Pancreas (tissue), 10 donors: ENCODE measurements around the gene C19orf25. TPM values are rescaled to one million over a fixed set of nuclear protein-coding genes. Genes with fewer than 3 reads are reported as not detected.

Experiments
- ATAC-seq, 4 donors: fragments of 200-7000 bp; cut with Tn5 transposase; one replicate each; pipeline versions ENCODE4 v1.8.0 to v1.9.1; 2020; ENCODE audit warnings: mild to moderate bottlenecking in 4 of 4, moderate library complexity in 4 of 4
- DNase-seq, 6 donors: peaks; one replicate each; pipeline ENCODE4 v3.0.0-alpha.2; 2020
- FAIRE-seq: peaks from 2 replicates; lab custom pipeline; 2012; peaks lifted over from hg19 to GRCh38; lab: Jason Lieb, UNC
- H3K27ac ChIP-seq, 4 donors: fragments of 200-600 bp; sonication (generic); 1 replicate in 3 of 4; 2 replicates in 1 of 4; pipeline versions ENCODE4 v1.5.0 to v1.8.0; 2020
- H3K27me3 ChIP-seq, 4 donors: fragments of 200-600 bp; one replicate each; pipeline ENCODE4 v1.8.0; 2021
- H3K36me3 ChIP-seq, 3 donors: fragments of 200-600 bp; sonication (generic) in 1 of 3; one replicate each; pipeline versions ENCODE4 v1.5.0 to v1.8.0; 2020 to 2021
- H3K4me1 ChIP-seq, 3 donors: fragments of 200-600 bp; one replicate each; pipeline ENCODE4 v1.8.0; 2021
- H3K4me3 ChIP-seq, 4 donors: fragments of 200-600 bp; sonication (generic) in 2 of 4; one replicate each; pipeline versions ENCODE4 v1.5.0 to v1.8.0; 2020 to 2021
- H3K9me3 ChIP-seq, 4 donors: fragments of 200-600 bp; one replicate each; pipeline ENCODE4 v1.8.0; 2021
- WGBS, 2 donors: extraction: QIAGEN DNeasy Blood & Tissue Kit; methylation state at CpG; one replicate each; pipeline ENCODE4 v1.1.7; 2013; 5-methylcytosine and 5-hydroxymethylcytosine counted together
- intact Hi-C, 3 donors: fragments of 100-400 bp; cut with DNase I; formaldehyde crosslinking; loops; one replicate each; pipeline versions ENCODE4 v1.11.1 to v1.14.2; 2022
- polyA plus RNA-seq, 2 donors: library from polyadenylated mRNA; stranded (reverse); fragments of 200-250 nt; gene quantifications; one replicate each; pipeline ENCODE4 v1.2.3, GENCODE V29; 2013
- total RNA-seq, 6 donors: library from RNA; stranded (reverse); fragmentation: NEBNext Ultra II Directional in 4 of 6; extraction: Animal tissue kit (Norgen Biotek cat#: 25700) in 4 of 6; gene quantifications; one replicate each; pipeline versions ENCODE4 v1.2.1 to v1.2.4, GENCODE V29; 2021 to 2023
- TF ChIP-seq, protein P1 (sequence below), 4 donors: fragments of 200-600 bp; sonication (generic) in 3 of 4; IDR thresholded peaks; one replicate each; pipeline versions ENCODE4 v1.5.0 to v1.8.0; 2021; ENCODE audit warnings: antibody characterized with exemption in 4 of 4
- donor health status: healthy with polysubstance abuse.
- donor health status: DM: no; HTN: no; CAD: no; lungs with moderate emphysema.
- donor health status: DM: no; HTN: no; CAD: no.
- donor health status: control.
- donor health status: control.
- donor health status: Bipolar disorder and iron deficiency.
- donor health status: DM: yes; HTN: yes; CAD: no.
- donor health status: DM: no; HTN: no; CAD: no.
- donor health status: DM: no; HTN: no; CAD: no.
- donor health status: DM: yes; HTN: yes; CAD: no.

The C19orf25 gene
- total and polyA plus RNA-seq, 8 donors = 10.7 to 39.0 (median 15.6) TPM

DNA sequence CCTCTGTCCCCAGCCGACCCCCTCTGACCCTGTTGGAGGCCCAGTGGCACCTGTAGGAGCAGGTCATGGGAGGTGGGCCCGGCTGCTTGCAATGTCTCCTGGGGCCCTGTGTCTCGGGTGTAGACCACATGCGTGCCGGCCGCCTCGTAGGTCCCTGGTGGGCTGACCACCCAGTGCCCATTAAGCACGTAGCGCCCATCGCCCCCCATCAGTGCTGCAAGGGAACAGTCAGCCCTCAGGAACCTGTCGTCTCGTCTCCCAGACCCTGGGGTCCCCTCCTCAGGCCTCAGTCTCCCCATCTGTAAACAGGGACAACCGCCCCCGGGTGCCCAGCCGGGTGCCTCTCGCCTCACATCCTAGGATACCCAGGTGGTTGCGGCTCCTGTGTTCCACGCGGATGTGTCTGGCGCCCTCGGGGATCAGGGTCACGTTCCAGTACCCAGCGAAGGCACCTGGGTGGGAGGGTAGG is 28.2 kb upstream of the C19orf25 start:
- H3K36me3 ChIP-seq = no peaks in the 10 kb centered on the region
- DNase-seq = peak in 2 of 6 donors; percentile 25 to 80
- no peaks in the 10 kb centered on the region for H3K9me3 ChIP-seq
- peak overlapping the region in 1 of 4 donors; percentile 81 for H3K27ac ChIP-seq
- H3K27me3 ChIP-seq = no peaks in the 10 kb centered on the region
- H3K4me1 ChIP-seq = peaks cover 0 to 6% (median 0%) of the 10 kb centered on the region in 3 donors
- FAIRE-seq = no peak
- ATAC-seq = no peak
- TF ChIP-seq, protein P1, sequence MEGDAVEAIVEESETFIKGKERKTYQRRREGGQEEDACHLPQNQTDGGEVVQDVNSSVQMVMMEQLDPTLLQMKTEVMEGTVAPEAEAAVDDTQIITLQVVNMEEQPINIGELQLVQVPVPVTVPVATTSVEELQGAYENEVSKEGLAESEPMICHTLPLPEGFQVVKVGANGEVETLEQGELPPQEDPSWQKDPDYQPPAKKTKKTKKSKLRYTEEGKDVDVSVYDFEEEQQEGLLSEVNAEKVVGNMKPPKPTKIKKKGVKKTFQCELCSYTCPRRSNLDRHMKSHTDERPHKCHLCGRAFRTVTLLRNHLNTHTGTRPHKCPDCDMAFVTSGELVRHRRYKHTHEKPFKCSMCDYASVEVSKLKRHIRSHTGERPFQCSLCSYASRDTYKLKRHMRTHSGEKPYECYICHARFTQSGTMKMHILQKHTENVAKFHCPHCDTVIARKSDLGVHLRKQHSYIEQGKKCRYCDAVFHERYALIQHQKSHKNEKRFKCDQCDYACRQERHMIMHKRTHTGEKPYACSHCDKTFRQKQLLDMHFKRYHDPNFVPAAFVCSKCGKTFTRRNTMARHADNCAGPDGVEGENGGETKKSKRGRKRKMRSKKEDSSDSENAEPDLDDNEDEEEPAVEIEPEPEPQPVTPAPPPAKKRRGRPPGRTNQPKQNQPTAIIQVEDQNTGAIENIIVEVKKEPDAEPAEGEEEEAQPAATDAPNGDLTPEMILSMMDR (IDR thresholded peaks at IDR 0.05) = no peak
- intact Hi-C loops = no loop called here
- WGBS, 2 donors = 66 to 69% methylated on average over 23 of the region's 23 CpGs
- H3K4me3 ChIP-seq = no peak overlapping the region

DNA sequence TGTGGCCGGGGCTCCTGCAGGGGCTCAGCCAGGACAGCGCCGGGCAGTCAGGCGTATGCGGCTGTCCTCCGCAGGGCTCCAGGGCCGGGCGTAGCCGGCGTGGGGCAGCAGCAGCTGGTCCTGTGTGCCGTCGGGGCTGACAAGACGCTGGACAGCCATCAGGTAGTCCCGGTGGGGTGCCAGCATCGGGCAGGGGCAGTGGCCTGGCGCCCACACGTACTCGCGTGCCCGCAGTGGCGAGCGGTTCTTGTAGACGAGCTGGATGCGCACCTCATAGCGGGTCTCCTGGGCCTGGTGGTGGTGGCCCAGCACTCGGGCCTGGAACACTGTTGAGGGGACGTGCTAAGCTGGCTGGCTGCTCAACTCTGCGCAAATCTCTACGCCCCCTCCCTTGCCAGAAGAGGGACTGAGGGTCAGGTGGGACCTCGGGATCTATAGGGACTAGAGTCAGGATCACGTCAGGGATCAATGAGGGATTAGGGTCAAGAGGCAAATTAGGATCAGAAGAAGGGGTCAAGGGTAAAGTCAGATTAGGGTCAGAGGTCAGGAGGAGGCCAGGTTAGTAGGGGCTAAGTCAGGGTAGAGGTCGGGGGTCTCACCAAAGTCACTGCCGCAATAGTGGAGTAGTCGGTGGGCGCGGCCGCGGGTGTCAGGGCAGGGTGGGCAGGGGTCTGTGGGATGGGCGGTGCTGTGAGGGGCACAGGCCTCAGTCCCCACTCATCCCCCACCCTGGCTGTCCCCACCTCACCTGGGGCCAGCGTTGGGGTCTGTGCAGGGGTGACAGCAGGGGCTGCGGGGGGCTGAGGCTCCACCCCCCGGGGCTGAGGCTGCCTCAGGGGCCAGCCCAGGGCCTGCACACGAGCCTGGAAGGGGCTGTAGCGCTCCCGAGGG is 27.2 kb upstream of the C19orf25 start:
- Histone ChIP-seq H3K27me3 (no peaks in the 10 kb centered on the region), H3K27ac (no peak overlapping the region), H3K9me3 (no peaks in the 10 kb centered on the region), H3K36me3 (no peaks in the 10 kb centered on the region), H3K4me1 (peaks cover 0 to 7% (median 0%) of the 10 kb centered on the region in 3 donors), H3K4me3 (no peak overlapping the region)
- WGBS, 2 donors = 88 to 89% methylated on average over 43 to 45 of the region's 45 CpGs
- no peak for FAIRE-seq
- no peak for ATAC-seq
- TF ChIP-seq, protein P1 (IDR thresholded peaks at IDR 0.05) = no peak
- DNase-seq = peak in 1 of 6 donors; percentile 80
- intact Hi-C loops = no loop called here

DNA sequence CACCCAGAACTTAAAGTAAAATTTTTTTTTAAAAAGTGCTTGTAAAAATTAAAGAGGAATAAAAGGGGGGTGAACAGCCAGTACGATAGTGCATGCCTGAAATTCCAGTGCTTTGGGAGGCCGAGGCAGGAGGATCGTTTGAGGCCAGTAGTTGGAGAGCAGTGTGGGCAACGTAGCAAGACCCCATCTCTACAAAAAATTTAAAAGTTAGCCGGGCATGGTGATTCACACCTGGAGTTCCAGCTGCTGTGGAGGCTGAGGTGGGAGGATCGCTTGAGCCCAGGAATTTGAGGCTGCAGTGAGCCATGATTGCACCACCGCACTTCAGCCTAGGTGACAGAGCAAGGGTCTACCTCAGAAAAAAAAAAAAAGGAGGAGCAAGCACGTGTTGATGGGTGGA is 26.0 kb upstream of the C19orf25 start:
- no peaks in the 10 kb centered on the region for H3K27me3 ChIP-seq

GRCh38 chr19:1503925-1504773 is 25.1 kb upstream of the C19orf25 start:
- TF ChIP-seq, protein P1 (IDR thresholded peaks at IDR 0.05) = no peak
- no peak overlapping the region for H3K4me3 ChIP-seq
- WGBS, 2 donors = 40 to 43% methylated on average over 20 to 23 of the region's 23 CpGs
- FAIRE-seq (no peak), DNase-seq (peak in 1 of 6 donors; percentile 59), ATAC-seq (no peak)
- peaks cover 0 to 11% (median 0%) of the 10 kb centered on the region in 3 donors for H3K4me1 ChIP-seq
- no peaks in the 10 kb centered on the region for H3K9me3 ChIP-seq
- H3K27me3 ChIP-seq = no peaks in the 10 kb centered on the region
- intact Hi-C loops = no loop called here
- no peak overlapping the region for H3K27ac ChIP-seq
- H3K36me3 ChIP-seq = no peaks in the 10 kb centered on the region

More for the DNA sequence above, 26.0 kb upstream of the C19orf25 start:
- no peak overlapping the region for H3K4me3 ChIP-seq
- no peaks in the 10 kb centered on the region for H3K9me3 ChIP-seq
- no peaks in the 10 kb centered on the region for H3K36me3 ChIP-seq
- H3K4me1 ChIP-seq = peaks cover 0 to 11% (median 0%) of the 10 kb centered on the region in 3 donors
- TF ChIP-seq, protein P1 (IDR thresholded peaks at IDR 0.05) = no peak
- intact Hi-C loops = no loop called here
- ATAC-seq (no peak), FAIRE-seq (no peak), DNase-seq (no peak)
- WGBS, 2 donors = 62 to 75% methylated on average over 8 of the region's 8 CpGs
- H3K27ac ChIP-seq = no peak overlapping the region
